Stimulated activated CD8-positive, alpha-beta memory T cell treated with anti-CD3 and anti-CD28 coated beads, Interleukin-12 subunit alpha, Interleukin-12 subunit beta, amount 100 ng/mL, for 24 hours (primary cell): ENCODE data around the gene ENC1.

Experiments
- DNase-seq: peaks from one replicate; pipeline ENCODE4 v3.0.0-alpha.2; 2020; ENCODE audit errors: extremely low read depth

Gene ENC1

DNA sequence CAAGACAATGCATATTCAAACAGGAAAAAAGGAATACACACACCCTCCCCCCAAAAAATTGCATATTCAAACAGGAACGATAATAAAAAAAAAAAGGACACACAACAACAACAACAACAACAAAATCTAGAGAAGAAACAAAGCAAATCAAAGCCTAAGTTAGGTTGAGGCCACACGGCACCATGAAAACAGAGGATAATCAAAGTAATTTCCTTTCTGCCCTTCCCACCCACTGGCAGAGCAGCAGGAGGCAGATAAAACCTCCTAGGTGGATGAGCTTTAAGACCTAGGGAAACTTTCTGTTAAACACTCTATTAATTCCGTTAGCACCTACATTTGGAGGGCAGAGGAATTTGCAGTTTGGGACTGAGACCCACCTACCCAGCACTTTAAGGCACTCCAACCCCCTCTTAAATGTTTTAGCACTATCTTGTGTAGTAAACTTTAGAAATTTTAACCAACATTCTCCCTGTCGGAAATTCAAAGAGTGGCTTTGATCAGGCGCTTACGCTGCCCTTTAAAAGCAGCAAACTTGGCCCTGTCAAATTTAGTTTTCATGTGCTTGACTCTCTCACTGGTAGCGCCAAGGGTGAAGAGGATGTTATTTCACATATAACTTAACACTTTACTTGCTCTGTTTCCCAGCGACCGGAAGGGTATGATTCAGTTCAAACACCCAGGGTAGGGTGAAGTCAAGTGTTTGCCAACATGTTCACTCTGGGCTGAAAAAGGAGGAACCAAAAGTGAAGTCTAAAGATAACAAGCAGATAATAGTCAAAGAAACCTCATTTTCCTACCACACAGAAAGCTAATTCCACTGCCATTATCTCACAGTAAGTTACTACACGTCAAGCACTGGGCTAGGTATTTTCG, 9.2 kb downstream of the ENC1 start:
- no peak for DNase-seq

GRCh38 chr5:74630453-74631066, 10.0 kb downstream of the ENC1 start:
- DNase-seq = no peak

DNA sequence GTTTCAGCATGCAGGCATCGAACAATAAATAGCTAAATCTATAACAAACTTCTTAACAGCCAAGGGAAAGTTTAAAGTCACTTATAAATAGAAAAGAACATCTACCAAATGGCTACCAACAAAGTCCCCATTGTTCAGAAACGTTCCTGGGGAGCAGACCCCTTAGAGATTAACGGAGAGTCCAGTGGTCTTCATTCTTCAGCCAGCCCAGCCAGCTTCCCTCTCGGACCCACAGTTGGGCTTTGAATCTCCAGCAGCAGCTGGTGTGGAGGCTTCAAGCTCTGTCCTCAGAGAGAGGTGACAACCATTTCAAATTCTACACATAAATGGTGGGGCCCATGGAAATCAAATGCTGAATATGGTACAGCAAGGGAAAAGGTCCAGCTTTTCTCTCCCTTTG, 11.2 kb downstream of the ENC1 start:
- no peak for DNase-seq

- DNase-seq = no peak
Observed at GRCh38 chr5:74628359-74628758, 12.2 kb downstream of the ENC1 start.

- no peak for DNase-seq
Observed at GRCh38 chr5:74627646-74628279, 12.8 kb downstream of the ENC1 start.

DNA sequence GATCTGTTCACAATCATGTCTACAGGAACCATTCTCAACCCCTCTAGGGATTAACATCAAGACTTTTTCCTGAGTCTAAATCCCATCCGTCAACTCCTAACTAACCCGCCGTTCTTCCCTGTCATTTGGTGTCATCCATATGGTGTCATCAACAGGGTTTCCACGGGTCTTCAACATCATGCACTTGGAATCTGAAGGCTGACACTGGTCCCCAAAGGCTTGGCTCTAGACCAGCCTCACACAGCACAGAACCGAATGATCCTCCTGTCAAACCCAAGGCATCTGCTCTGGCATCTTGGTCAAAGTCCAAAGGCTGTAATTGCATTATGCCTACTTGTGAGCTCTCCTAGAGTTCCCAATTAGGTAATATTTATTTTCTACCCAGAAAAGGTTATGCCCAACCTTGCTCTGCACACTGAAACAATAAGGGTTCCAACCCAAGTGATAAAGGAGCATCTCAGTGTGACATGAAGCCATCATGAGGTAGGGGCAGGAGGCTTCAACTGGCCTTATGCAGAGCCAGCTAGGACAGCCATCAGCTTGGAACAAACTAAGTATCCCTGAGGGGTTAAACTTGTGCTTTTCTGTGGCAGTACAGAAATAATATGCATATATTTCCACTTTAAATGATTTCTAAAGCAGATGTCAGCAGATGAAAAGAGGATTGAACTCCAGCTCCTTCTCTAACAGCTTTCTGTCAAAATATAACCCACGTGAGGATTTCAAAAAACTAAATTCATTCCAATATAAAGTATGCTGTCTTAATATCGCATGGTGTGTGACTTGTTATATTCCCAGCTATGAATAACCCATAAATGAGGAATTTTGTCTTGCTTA, 13.9 kb downstream of the ENC1 start:
- no peak for DNase-seq

- DNase-seq = no peak
Observed at GRCh38 chr5:74625742-74626241, 14.7 kb downstream of the ENC1 start.

DNA sequence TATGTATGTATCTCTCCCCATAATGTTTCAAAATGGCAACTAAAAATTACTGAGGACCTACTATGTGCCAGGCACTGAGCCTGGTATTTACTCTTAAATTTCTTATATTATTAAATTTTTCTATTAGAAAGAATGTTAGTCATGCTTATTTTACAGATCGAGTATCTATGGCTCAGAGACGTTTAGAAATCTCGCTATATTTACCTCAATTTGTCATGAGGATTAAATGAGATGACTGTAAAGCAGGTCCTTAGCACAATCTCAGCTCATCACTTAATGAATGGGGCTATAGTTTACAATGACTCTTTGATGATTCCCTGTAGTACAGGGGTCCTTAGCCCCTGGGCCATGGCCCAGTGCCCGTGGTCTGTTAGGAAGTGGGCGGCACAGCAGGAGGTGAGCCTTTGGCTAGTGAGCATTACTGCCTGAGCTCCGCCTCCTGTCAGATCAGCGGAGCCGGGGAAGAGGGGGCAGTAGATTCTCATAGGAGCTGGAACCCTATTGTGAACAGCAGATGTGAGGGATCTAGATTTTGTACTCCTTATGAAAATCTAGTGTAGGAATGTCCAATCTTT, 15.5 kb downstream of the ENC1 start:
- no peak for DNase-seq

DNA sequence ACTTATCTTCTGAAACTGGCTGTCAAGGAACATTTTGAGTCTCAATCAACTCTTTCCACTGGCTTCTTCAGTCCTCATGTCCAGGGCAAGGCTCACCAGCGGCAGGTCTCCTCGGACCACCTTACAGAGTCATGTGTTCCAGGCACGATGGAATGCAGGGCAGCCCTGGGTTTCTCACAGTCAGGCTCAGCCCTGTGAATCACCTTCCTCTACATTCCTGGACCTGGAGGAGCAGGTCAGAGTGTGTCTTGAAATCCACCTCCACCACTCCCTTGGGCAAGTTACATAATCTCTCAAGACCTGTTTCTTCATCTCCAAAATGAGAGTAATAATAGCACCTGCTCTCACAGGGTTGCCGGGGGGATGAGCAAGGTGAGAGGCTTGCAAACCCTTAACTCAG, 16.0 kb downstream of the ENC1 start:
- no peak for DNase-seq

DNA sequence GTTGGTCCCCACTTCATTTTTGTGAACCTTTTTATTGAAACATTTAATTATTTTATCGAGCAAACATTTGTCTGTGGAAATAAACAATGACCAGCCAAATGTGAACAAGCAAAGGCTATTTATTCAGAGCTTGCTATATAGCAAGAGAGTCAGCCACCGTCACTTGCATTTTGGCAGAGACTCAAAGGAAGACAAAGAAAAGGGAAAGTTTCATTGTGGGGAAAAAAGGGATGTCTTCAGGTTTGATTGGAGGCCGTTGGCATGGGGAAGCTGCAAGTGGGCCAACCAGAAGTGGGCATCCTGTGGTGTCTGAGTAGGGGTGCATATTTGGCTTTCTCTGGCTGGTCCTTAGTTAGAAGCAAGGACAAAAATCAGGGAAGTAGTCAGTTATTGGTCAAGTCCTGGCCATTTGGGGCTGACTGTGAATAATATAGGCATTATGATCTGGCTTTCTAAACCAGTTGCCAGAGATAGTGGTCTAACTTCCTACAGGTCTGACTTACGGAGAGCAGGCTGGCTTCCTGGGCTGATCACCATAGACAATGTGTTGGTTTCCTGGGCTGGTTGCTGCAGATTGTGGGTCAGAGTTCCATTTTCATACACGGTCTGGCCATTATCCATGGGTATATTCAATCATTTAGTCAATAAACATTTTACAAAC, 16.6 kb downstream of the ENC1 start:
- DNase-seq = no peak

GRCh38 chr5:74623006-74623611, 17.4 kb downstream of the ENC1 start:
- DNase-seq = no peak

- no peak for DNase-seq
Observed at GRCh38 chr5:74622122-74622521, 18.4 kb downstream of the ENC1 start.

- DNase-seq = no peak
Observed at GRCh38 chr5:74621492-74621891, 19.0 kb downstream of the ENC1 start.

- no peak for DNase-seq
Observed at GRCh38 chr5:74619308-74619707, 21.2 kb downstream of the ENC1 start.

DNA sequence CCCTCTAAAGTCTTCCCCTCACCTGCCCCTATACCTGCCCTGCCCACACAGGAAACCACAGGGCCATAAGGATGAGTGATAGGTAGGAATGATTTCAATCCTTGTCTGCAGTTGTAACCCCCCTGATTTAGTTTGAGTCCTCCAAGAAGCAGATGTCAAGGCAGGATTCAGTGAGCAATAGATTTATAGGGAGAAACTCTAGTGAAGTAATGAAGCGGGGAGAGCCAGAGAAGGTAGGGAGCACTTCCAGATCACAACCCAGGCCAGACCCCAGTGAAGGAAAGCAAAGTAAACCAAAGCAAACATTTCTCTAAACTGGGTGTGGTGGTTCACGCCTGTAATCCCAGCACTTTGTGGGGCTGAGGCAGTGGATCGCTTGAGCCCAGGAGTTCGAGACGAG, 22.4 kb downstream of the ENC1 start:
- no peak for DNase-seq

GRCh38 chr5:74617202-74617601, 23.3 kb downstream of the ENC1 start:
- DNase-seq = no peak

DNA sequence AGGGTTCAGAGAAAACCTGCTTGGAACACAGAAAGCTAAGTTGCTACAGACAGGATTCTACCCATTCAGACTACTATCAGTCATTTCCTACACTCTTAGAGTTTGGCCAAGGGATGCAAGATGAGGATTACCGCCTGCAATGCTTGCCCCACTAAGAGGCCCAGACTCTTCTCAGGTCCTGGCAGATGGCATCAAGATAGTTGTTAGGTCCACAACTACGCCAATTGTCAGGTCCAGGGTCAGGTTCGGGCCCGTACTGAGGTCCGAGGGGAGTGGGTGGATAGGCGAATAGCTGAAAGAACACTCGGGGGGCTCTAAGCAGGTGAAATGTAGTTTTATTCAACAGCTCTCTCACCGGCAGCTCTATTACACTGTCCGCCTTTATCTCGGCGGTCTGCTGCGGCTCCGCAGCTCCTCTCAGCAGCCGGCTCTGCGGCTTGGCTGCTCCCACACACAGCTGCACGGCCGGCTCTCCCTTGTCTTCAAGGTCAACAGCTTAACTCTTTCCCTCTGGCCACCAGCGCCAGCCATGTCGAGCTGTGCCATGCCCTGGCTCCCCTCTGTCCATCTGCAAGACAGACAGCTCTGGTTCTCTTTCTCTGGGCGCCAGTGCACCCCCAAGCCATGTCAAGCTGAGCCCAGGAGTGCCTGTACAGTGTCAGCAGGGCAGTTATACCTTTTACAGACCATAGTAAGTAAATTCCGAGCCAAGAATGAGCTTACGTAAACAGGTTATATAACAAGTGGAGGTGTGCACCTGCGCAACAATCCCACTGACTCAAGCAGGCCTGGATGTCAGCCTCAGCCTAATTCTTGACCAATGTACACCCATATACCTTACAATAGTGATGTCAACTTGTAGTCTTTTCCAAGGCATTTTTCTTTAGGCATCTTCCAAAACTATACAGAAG, 24.0 kb downstream of the ENC1 start:
- no peak for DNase-seq

GRCh38 chr5:74613283-74613682, 27.2 kb downstream of the ENC1 start:
- DNase-seq = no peak

DNA sequence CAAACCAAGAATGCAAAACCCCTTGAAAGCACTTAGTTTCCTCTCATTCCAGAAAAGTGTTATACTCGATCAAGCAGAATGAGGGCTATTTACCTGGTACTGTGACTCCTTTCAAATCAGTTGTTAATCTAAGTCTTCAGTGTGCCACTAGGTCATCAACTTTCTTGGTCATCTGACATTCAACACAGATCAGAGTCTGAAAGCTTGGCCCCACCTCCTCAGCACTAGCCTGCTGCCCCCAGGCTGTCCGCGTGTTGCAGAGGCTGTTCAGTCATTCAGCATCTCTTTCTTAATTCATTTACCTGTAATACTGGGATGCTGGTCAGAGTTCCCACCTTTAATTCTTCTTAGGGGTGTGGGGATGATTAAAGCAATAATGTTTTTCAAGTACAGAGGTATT, 28.5 kb downstream of the ENC1 start:
- no peak for DNase-seq
